Psoas muscle (tissue), 8 donors: ENCODE data around the gene RPS6KA2. TPM values are rescaled to one million over a fixed set of nuclear protein-coding genes. Genes with fewer than 3 reads are reported as not detected.

Source experiments
- ATAC-seq, 4 donors: fragments of 200-7000 bp; cut with Tn5 transposase; one replicate each; pipeline ENCODE4 v1.9.1; 2020; ENCODE audit warnings: moderate library complexity in 3 of 4, mild to moderate bottlenecking in 2 of 4
- DNase-seq, 2 donors: peaks; one replicate each; pipeline ENCODE4 v3.0.0-alpha.2; 2020
- H3K27ac ChIP-seq: fragments of 200-600 bp; one replicate; pipeline ENCODE4 v1.8.0; 2022
- H3K27me3 ChIP-seq, 3 donors: fragments of 200-600 bp in 1 of 3; one replicate each; pipeline versions ENCODE4 v1.6.1 to v1.8.0; 2013 to 2022; ENCODE audit warnings: low read length in 2 of 3, mild to moderate bottlenecking in 2 of 3, moderate library complexity in 1 of 3; ENCODE audit not compliant: insufficient read depth in 3 of 3
- H3K36me3 ChIP-seq, 2 donors: fragments of 200-600 bp in 1 of 2; one replicate each; pipeline versions ENCODE4 v1.6.1 to v1.8.0; 2013 to 2022; ENCODE audit warnings: low read depth in 1 of 2, mild to moderate bottlenecking in 1 of 2, moderate library complexity in 1 of 2; ENCODE audit not compliant: insufficient read depth in 1 of 2
- H3K4me1 ChIP-seq: fragments of 200-600 bp; one replicate; pipeline ENCODE4 v1.8.0; 2022
- H3K4me3 ChIP-seq: fragments of 200-600 bp; one replicate; pipeline ENCODE4 v1.8.0; 2022; ENCODE audit warnings: mild to moderate bottlenecking
- H3K9me3 ChIP-seq: fragments of 200-600 bp; one replicate; pipeline ENCODE4 v1.8.0; 2022
- CTCF ChIP-seq: fragments of 200-600 bp; IDR thresholded peaks from one replicate; pipeline ENCODE4 v1.8.0; 2022; ENCODE audit warnings: antibody characterized with exemption
- WGBS, 3 donors: extraction: QIAGEN DNeasy Blood & Tissue Kit; methylation state at CpG; one replicate each; pipeline versions ENCODE4 v1.1.6 to v1.1.7; 2013; 5-methylcytosine and 5-hydroxymethylcytosine counted together
- intact Hi-C, 2 donors: fragments of 100-400 bp; cut with DNase I; formaldehyde crosslinking; loops; one replicate each; pipeline versions ENCODE4 v1.11.0 to v1.14.2; 2022
- polyA plus RNA-seq, 3 donors: library from polyadenylated mRNA; stranded (reverse); fragments of 200-250 nt; gene quantifications; one replicate each; pipeline ENCODE4 v1.2.3, GENCODE V29; 2013
- total RNA-seq, 4 donors: library from RNA; stranded (reverse); fragmentation: NEBNext Ultra II Directional in 2 of 4; extraction: Animal tissue kit (Norgen Biotek cat#: 25700) in 2 of 4; gene quantifications; one replicate each; pipeline versions ENCODE4 v1.2.1 to v1.2.4, GENCODE V29; 2021 to 2023
- donor health status: healthy with polysubstance abuse.
- donor health status: DM: no; HTN: no; CAD: no; lungs with moderate emphysema.
- donor health status: Bipolar disorder and iron deficiency.
- donor health status: healthy.
- donor health status: DM: yes; HTN: yes; CAD: no.
- donor health status: DM: no; HTN: no; CAD: no.
- donor health status: DM: no; HTN: no; CAD: no.
- donor health status: DM: yes; HTN: yes; CAD: no.

RPS6KA2 gene
- total and polyA plus RNA-seq, 7 donors: 7.8 to 40.4 (median 20.0) TPM

- H3K36me3 ChIP-seq: peaks cover 0 to 68% of the 10 kb centered on the region in 2 donors
- no peaks in the 10 kb centered on the region for H3K4me1 ChIP-seq
- TF ChIP-seq CTCF: no peak
- DNase-seq: peak in 1 of 2 donors; percentile 1
- no peaks in the 10 kb centered on the region for H3K27me3 ChIP-seq
- no peak overlapping the region for H3K27ac ChIP-seq
- WGBS, 3 donors: 84 to 88% (median 84%) methylated on average over 7 of the region's 7 CpGs
- ATAC-seq: no peak
- H3K4me3 ChIP-seq: no peak overlapping the region
- no peaks in the 10 kb centered on the region for H3K9me3 ChIP-seq
- intact Hi-C loops: no loop called here
Measured at GRCh38 chr6:166419286-166419685, 207.8 kb downstream of the RPS6KA2 start.

- Histone ChIP-seq H3K27me3 (no peaks in the 10 kb centered on the region), H3K36me3 (peaks cover 0 to 69% of the 10 kb centered on the region in 2 donors), H3K9me3 (no peaks in the 10 kb centered on the region), H3K4me1 (no peaks in the 10 kb centered on the region), H3K27ac (no peak overlapping the region), H3K4me3 (no peak overlapping the region)
- intact Hi-C loops: no loop called here
- ATAC-seq (no peak), DNase-seq (peak in 1 of 2 donors; percentile 17)
- no peak for TF ChIP-seq CTCF
- WGBS, 3 donors: 93 to 95% (median 93%) methylated on average over 9 of the region's 9 CpGs
Measured at GRCh38 chr6:166418691-166419143, 208.3 kb downstream of the RPS6KA2 start.

GRCh38 chr6:166417285-166417691 is 209.8 kb downstream of the RPS6KA2 start:
- ATAC-seq (no peak), DNase-seq (peak in 1 of 2 donors; percentile 3)
- H3K9me3 ChIP-seq: no peaks in the 10 kb centered on the region
- intact Hi-C loops: no loop called here
- 84 to 94% (median 86%) methylated on average over 6 of the region's 6 CpGs for WGBS, 3 donors
- peaks cover 0 to 70% of the 10 kb centered on the region in 2 donors for H3K36me3 ChIP-seq
- H3K4me3 ChIP-seq: no peak overlapping the region
- H3K27ac ChIP-seq: no peak overlapping the region
- H3K27me3 ChIP-seq: no peaks in the 10 kb centered on the region
- no peak for TF ChIP-seq CTCF
- no peaks in the 10 kb centered on the region for H3K4me1 ChIP-seq

GRCh38 chr6:166415833-166416347 is 211.2 kb downstream of the RPS6KA2 start:
- intact Hi-C loops: no loop called here
- Histone ChIP-seq H3K4me3 (no peak overlapping the region), H3K36me3 (peaks cover 0 to 80% of the 10 kb centered on the region in 2 donors), H3K4me1 (no peaks in the 10 kb centered on the region), H3K27me3 (no peaks in the 10 kb centered on the region), H3K9me3 (no peaks in the 10 kb centered on the region), H3K27ac (no peak overlapping the region)
- no peak for ATAC-seq
- 73 to 94% (median 84%) methylated on average over 5 of the region's 5 CpGs for WGBS, 3 donors
- no peak for DNase-seq
- TF ChIP-seq CTCF: no peak

GRCh38 chr6:166415306-166415705 is 211.7 kb downstream of the RPS6KA2 start:
- H3K27me3 ChIP-seq: no peaks in the 10 kb centered on the region
- 77 to 89% (median 86%) methylated on average over 5 of the region's 5 CpGs for WGBS, 3 donors
- H3K36me3 ChIP-seq: peaks cover 0 to 77% of the 10 kb centered on the region in 2 donors
- no peaks in the 10 kb centered on the region for H3K4me1 ChIP-seq
- intact Hi-C loops: no loop called here
- H3K27ac ChIP-seq: no peak overlapping the region
- ATAC-seq (no peak), DNase-seq (no peak)
- H3K4me3 ChIP-seq: no peak overlapping the region
- no peaks in the 10 kb centered on the region for H3K9me3 ChIP-seq
- TF ChIP-seq CTCF: no peak
